Suppressor macrophage treated with lipopolysaccharide for 4 hours (primary cell): ENCODE data around the gene MYO9A.

Source experiments
- DNase-seq: peaks from one replicate; pipeline ENCODE4 v3.0.0-alpha.2; 2020

MYO9A gene

GRCh38 chr15:71830981-71831380 is 287.0 kb downstream of the MYO9A start:
- no peak for DNase-seq

DNA sequence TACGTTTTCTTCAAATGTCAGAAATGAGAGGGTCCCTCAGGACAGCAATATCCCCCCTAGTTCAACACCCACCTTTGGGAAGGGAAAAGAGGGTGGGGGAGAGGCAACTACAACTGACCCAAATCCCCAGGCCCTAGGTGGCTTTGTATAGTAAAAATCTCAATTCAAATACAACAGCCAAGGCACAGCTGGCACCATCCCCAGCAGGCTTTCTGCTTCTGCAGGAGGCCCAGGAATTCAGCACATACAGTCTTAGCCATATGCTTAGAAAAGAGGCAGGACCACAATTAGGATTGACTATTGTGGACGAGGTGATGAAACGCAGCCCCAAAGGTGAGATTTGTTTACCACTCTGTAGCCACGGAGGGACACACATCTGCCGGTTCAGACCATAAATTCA is 291.8 kb downstream of the MYO9A start:
- no peak for DNase-seq

- no peak for DNase-seq
Observed at GRCh38 chr15:71825021-71825730, 292.8 kb downstream of the MYO9A start.

- no peak for DNase-seq
Observed at GRCh38 chr15:71823801-71824200, 294.1 kb downstream of the MYO9A start.

DNA sequence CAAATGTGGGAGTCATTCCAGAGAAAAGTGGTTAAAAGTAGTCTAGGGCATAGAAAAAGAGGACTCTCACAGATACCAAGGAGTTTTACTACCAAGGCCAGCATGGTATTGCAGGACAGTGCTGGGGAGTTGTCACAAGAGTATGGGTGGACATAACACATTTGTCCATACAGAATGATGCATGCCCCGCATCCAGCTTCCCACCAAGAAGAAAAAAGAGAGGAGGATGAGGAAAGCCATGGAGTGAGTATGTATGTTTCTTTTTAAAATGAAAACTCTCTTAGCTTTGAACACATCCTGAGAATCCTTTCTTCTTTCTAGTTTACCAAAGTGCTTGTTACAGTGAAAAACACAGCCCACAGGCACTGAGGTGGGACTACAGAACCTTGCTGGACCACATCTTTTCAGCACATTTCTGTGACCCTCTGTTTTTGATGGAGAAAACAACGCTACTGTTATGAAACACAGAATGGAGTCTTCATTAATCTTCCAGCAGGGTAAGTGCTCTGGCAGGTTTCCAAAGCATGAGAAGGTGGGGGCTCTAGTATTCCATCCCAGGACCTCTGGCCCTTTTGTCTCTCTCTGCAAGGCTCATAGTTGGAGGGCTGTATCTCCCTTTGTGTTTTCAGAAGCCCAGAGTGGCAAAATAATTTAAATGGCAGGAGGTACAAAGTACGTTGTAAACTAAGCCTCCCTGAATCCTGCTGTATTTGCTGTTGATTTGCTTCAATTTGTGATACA is 294.9 kb downstream of the MYO9A start:
- no peak for DNase-seq

DNA sequence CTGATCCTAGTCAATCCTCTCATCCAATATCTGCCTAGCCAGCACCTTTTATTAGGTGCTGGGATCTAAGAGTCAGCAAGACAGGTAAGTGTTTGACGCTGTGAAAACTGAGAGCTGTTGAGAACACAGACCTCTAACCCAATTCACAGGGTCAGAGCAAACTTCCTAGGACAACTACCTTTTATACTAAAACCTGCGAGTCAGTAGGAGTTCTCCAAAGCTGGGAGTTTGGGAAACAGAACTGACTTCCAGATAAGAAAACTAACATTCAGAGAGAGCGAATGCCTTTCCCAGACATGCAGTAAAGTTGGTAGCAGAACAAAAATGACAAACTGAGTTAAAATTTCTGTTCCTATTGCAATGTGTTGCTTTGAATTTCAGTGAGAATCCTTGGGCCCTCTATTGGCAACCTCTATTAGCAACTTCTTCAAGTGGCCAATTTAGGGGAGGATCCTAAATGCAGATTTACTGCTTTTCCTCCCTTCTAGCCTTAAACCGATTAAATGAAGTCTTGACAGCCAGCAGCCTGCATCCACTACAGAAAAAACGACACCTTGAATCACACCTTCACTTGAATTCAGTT is 296.3 kb downstream of the MYO9A start:
- DNase-seq: no peak

GRCh38 chr15:71820127-71820526 is 297.8 kb downstream of the MYO9A start:
- DNase-seq: no peak

DNA sequence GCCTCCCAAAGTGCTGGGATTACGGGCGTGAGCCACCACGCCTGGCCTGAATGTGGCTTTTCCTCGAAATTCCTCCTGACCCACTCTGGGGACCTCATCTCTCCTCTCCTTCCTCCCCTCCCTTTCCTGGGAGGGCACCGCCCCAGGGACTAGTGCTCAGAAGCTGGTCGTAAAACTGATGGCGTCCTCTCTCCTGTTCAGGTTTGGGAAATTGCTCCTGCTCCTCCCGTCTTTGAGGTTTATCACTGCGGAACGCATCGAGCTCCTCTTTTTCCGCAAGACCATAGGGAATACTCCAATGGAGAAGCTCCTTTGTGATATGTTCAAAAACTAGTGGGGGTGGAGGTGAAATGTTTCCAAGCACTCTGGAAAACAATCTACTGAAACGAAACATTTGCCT is 300.6 kb downstream of the MYO9A start:
- DNase-seq: no peak

DNA sequence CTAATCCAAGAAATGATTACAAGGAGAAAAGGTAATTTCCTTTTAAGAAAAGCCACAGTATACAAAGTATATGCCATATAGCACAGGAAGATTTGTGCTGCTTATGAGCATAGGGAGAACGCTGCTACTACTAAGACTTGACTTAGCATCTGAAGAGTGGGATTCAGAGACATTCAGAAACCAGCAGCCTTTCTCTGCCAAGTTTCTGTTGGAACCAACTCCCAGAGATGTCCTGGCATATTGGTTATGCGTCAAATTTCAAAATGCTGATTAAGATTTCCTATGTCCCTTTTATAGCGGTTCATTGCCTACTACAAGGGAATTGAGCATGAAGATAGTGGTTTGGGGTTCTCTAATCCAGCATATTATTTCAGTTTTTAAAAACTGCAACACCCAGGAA is 302.6 kb downstream of the MYO9A start:
- no peak for DNase-seq

GRCh38 chr15:71813723-71814470 is 304.1 kb downstream of the MYO9A start:
- DNase-seq: no peak

DNA sequence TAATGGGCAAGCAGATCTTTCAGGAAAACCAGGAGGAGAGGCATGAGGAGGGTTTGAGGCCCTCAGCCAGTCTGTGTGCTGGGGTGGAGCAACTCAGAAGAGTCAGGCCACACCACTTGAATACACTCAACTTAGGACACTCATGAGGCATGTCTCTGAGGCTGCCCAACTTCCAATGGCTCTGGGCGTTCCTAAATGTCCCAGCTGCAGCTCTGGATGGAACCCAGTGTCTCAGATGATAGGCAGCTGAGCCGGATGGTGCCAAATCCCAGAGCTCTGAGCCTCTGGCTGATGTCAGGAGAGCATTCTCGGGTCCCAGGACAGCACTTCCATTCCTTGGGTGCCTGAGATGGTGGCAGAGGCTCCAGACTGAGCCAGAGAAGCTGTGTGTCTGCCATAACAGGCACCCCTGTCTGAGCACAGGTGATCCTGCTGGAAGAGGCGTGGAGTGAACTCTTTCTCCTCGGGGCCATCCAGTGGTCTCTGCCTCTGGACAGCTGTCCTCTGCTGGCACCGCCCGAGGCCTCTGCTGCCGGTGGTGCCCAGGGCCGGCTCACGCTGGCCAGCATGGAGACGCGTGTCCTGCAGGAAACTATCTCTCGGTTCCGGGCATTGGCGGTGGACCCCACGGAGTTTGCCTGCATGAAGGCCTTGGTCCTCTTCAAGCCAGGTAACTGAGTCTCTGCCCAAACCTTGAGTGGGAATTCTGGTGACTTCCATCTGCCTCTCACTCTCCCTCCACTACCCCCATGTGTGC is 304.8 kb downstream of the MYO9A start:
- DNase-seq: no peak

GRCh38 chr15:71811752-71812735 is 305.9 kb downstream of the MYO9A start:
- no peak for DNase-seq

DNA sequence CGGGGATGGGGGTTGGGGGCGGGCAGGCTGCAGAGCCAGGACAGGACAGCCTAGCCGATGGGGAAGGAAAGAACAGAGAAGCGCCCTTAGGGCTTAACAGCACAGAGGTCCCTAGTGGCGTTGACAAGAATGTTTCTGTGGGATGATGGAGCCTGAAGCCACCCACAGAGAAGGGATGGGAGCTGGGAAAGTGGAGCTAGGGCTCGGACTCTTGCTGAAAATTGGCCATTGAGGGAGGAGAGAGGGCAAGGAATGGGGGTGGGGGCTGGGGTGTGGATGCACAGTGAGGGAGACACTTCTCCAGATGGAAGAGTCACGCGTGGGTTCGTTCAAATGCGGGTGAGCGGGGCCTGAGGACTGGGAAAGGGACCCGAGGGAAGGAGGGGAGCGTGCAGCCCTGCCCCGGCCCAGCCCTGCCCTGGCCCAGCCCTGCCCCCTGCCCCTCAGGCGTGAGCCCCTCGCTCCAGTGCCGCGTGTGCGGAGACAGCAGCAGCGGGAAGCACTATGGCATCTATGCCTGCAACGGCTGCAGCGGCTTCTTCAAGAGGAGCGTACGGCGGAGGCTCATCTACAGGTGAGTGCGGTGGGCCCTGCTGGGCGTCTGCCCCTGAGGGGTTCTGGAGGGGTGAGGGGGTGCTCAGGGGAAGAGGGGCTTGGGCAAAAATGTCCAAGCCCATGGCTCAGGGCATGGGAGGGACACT is 306.8 kb downstream of the MYO9A start:
- no peak for DNase-seq

DNA sequence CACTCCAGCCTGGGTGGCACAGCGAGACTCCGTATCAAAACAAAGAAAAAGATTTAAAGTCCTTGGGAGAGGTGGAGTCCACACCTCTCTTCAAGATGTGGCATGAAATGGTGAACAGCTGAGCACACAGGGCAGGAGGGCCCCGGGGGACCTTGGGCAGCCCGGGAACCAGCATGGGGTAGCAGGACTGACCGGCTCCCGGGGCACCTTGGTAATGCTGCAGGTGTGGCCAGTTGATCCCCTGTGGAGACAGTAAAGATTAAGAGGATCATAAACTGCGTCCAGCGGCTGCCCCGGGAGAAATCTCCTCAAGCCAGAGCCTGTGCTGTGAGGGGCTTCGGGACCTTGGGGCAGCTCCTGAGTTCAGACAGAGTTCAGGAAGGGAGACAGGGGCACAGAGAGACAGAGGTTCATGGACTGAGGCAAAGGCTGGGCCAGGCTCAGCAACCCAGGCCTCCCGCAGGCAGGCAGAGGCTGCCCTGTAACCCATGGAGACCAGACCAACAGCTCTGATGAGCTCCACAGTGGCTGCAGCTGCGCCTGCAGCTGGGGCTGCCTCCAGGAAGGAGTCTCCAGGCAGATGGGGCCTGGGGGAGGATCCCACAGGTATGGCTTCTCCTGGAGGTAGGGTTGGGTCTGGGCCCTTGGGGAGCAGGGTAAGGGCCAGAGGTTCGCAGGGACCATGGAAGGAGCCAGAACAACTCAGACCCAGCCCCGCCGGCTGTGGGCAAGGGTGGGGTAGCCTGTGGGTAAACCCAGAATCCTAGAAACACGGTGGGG is 307.5 kb downstream of the MYO9A start, which contains the start of gene NR2E3:
Gene NR2E3 (plus strand): TSS at position 299 of the 780 bp plus-strand sequence. CDS start 190 bp downstream, at position 489.
- no peak for DNase-seq

DNA sequence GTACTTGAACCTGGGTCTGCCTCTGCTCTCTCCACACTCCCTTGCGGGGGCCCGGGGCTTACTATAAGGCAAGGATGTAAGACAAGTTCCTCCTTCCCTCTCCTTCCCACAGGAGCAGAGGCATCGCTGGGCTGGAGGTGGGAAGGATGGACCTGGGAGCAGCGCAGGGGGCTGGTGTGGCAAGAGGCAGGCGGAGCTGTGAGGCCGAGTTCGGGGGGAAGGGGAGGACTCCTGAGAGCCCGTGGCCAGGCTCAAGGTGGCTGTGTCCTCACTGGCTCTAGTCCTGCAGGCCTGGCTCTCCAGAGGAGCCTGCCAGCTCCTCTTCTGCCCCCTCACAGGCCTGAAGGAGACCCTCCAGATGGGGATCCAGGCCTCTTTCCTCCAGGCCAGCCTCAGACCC is 308.6 kb downstream of the MYO9A start:
- DNase-seq: no peak

DNA sequence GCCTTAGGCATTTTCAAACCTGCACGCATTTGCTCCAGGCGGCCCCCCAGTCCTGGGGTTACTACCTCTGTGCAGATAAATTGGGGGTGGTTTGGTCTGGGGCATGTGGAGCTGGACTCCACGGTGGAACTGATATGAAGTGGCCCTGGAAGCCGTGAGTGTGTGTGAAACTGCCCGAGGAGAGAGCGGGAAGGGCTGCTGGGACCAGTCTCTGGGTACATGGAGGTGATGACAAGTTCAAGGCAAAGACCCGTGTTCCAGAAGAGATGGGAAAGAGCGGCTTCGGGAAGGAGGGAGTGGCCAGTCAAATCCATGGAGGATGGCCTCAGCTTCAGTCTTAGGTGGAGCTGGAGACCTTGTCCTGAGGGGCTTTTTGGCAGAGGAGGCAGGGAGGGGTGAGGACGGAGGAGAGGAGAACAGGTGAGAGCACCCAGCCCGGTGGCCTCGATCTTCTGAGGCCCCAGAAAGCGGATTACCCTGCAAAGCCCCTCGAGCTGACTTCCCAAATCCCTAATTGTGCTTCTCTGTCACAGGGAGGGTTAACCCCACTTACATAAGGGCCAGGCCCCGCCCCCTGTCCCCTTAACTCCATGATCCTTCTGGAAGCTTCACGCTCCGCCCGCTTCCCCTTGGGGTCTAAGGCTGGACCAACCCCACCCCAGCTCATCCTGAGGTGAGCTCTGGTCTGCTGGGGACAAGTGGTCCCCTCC is 309.5 kb downstream of the MYO9A start:
- DNase-seq: no peak

DNA sequence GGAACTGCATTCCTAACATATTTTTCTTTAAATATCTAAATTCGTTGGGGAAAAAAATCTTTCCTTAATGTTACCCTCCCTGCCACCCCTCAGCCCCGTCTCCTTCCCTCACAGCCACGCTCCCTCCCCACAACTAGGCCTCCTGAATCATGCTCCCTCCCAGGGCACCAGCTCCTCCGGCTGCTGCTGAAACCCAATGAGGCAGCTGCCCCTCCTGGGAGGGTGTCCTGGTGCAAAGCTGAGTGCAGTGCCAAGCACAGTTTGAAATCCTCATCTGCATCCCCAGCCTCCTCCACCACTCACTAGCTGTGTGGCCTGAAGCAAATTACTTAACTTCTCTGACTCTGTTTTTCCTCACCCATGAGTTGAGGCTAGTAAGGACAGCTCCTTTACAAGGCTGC is 310.3 kb downstream of the MYO9A start:
- DNase-seq: no peak

GRCh38 chr15:71807125-71807629 is 310.8 kb downstream of the MYO9A start:
- no peak for DNase-seq

DNA sequence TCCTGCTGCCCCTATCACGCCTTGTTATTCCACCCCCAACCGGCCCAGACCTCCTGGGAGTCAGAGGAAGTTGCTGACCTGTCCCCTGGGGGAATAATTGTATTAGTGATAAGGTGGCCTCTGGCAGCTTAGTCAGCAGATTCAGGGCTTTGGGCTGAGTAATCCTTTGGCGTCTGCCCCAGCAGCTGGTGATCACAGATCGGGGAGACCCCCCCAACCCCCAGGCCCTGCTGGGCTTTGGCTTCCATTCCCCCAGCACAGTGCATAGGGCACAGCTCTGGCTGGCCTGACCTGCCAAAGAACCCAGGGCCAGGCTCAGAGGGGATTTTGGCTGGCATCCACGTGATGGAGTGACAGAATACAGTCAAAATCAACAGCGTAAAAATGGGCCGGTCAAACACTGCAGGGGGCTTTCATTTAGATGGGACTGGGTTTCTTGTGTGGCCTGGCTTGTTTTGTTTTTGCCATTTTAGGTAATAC is 311.5 kb downstream of the MYO9A start:
- DNase-seq: no peak
